ENCODE measurements around the gene AQP6.

DNA sequence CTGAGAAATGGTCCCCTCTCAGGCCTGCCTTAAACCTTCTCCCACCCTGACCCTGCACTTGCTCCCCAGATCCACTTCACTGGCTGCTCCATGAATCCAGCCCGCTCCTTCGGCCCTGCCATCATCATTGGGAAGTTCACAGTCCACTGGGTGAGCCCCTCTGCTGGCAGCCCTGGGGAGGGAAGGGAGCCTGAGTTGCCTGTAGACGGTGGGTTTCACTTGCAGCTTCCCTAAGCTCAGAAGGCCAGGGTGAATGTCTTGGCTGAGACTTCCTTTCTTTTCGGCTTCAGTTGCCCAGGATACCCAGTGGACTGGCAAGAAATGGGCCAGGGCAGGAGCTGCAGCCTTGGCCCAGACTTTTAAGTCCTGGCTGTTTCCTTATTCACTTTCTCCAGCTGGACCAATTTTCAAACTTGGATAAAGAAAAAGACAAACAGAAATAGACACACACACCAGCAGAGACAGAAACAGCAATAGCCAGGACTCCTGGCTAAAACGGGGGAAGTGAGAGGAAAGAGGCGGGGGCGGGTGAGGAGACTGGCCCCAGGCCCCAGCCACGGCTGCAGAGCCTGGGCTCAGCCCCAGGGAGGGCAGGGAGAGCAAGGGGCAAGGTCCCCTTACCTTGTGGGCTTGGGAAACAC lies 2.0 kb downstream of the AQP6 start:
- TF ChIP-seq, protein P1, sequence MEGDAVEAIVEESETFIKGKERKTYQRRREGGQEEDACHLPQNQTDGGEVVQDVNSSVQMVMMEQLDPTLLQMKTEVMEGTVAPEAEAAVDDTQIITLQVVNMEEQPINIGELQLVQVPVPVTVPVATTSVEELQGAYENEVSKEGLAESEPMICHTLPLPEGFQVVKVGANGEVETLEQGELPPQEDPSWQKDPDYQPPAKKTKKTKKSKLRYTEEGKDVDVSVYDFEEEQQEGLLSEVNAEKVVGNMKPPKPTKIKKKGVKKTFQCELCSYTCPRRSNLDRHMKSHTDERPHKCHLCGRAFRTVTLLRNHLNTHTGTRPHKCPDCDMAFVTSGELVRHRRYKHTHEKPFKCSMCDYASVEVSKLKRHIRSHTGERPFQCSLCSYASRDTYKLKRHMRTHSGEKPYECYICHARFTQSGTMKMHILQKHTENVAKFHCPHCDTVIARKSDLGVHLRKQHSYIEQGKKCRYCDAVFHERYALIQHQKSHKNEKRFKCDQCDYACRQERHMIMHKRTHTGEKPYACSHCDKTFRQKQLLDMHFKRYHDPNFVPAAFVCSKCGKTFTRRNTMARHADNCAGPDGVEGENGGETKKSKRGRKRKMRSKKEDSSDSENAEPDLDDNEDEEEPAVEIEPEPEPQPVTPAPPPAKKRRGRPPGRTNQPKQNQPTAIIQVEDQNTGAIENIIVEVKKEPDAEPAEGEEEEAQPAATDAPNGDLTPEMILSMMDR (IDR thresholded peaks at IDR 0.05; ENCODE audit: borderline replicate concordance, extremely low read depth, low read length, poor library complexity, severe bottlenecking): no peak
- no peak for TF ChIP-seq EZH2 (IDR thresholded peaks at IDR 0.05; ENCODE audit: borderline replicate concordance, low read depth, low read length, severe bottlenecking)
